Astrocyte of the spinal cord (primary cell): ENCODE data around the gene IGFBP4.

Source experiments
- DNase-seq: peaks from one replicate; pipeline ENCODE4 v3.0.0; 2011; ENCODE audit warnings: low read depth, low spot score
- H3K4me3 ChIP-seq: 2 replicates; pipeline ENCODE4 v1.5.1; 2011; ENCODE audit warnings: low read depth, mild to moderate bottlenecking, low read length, moderate library complexity
- in situ Hi-C: cut with HindIII; loops from 2 replicates; pipeline ENCODE4 v1.10.0; 2017; ENCODE audit warnings: low sequenced_read_pairs
- TF ChIP-seq, protein P1 (sequence below): IDR thresholded peaks from 2 replicates; pipeline ENCODE4 v1.5.1; 2012; ENCODE audit warnings: low read depth, mild to moderate bottlenecking, low read length, inconsistent platforms

Gene IGFBP4

GRCh38 chr17:40460604-40460967 lies 17.3 kb downstream of the IGFBP4 start:
- H3K4me3 ChIP-seq: no peak overlapping the region
- DNase-seq: no peak
- in situ Hi-C loops: no loop called here
- TF ChIP-seq, protein P1, sequence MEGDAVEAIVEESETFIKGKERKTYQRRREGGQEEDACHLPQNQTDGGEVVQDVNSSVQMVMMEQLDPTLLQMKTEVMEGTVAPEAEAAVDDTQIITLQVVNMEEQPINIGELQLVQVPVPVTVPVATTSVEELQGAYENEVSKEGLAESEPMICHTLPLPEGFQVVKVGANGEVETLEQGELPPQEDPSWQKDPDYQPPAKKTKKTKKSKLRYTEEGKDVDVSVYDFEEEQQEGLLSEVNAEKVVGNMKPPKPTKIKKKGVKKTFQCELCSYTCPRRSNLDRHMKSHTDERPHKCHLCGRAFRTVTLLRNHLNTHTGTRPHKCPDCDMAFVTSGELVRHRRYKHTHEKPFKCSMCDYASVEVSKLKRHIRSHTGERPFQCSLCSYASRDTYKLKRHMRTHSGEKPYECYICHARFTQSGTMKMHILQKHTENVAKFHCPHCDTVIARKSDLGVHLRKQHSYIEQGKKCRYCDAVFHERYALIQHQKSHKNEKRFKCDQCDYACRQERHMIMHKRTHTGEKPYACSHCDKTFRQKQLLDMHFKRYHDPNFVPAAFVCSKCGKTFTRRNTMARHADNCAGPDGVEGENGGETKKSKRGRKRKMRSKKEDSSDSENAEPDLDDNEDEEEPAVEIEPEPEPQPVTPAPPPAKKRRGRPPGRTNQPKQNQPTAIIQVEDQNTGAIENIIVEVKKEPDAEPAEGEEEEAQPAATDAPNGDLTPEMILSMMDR: no peak

- DNase-seq: no peak
- TF ChIP-seq, protein P1: no peak
- in situ Hi-C loops: no loop called here
- no peak overlapping the region for H3K4me3 ChIP-seq
These were observed 17.9 kb downstream of the IGFBP4 start for GRCh38 chr17:40460968-40461731.

DNA sequence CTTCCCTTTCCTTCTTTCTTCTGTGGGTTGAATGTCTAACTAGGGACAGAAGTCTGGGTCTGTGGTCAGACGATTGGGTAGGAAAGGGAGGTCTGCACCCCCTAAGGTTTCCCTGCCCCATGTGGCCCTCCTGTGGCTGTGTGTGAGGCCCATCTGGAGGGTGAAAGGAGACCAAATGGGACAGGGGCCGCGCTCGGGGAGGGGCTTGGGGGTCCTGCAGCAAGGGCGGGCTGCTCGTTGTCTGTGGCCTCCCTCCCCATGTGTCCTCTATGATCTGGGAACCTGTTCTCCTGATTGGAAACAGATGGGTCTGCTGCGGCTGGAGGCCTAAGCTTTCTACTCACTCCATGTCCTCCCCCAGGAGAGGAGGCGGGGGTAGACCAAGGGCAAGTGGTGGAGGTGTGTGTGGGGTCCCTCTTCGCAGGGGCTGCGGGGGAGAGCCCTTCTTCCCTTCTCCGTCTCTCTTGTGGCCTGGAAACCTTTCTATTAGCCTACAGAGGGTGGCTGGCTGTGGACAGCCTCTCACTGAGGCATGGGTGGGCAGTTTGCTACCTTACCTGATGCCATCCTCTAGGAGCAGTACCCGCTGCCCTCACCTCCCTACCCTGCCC lies 18.6 kb downstream of the IGFBP4 start:
- TF ChIP-seq, protein P1: no peak
- no peak for DNase-seq
- H3K4me3 ChIP-seq: no peak overlapping the region
- in situ Hi-C loops: no loop called here

DNA sequence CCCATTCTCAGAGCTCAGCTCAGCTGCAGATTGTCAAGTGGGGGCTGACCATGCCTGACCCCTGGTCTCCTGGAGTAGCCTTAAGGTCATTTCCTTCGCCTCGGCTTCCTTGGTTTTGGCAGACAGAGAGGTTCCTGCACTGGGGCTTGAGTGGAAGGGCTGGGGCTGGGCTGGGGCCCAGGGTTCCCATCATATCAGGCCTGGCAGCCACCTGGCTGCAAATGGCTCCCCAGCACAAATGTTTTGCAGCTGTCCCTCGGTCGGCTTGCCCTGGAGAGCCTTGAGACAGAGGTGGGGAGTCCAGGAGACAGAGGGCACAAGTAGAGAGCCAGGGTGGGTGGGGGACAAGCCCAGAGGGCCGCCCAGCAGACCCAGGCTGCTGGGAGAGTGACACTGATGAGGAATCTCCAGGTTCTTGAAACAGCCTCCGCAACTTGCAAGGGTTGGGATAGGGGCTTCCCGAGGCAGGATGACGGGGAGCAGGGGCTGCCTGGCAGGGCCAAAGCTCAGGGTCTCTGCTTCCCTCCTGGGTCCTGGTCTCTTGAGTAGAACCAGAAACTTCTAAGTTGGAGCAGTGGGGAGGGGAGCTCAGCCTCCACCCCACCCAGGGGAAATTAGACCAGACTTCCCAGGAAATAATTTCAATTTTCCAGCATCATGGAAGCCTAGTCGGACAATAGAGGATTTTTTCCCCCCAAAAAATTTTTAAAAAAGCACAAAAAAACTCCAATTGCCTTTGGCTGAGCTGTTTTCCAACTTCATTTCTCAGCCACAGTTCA lies 19.3 kb downstream of the IGFBP4 start:
- no peak for DNase-seq
- no peak overlapping the region for H3K4me3 ChIP-seq
- in situ Hi-C loops: no loop called here
- TF ChIP-seq, protein P1: no peak

DNA sequence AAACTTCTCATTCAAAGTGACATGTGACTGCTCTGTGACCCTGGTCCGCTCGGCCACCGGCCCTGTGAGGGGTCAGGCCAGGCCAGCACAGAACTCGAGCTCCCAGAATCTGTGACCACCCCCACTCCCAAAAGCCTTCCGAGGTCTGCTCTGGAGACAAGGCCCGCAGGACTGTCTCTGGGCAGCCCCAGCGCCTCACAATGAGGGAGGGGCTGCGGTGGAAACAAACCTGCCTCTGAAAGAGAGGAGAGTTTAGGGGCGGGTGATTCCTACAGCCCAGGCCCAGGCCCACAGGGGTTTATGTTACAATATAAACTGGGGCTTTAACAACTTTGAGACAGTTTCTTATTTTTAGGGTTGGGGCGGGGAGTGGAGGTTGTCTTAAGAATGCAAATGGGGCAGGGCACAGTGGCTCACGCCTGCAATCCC lies 19.9 kb downstream of the IGFBP4 start:
- no peak overlapping the region for H3K4me3 ChIP-seq
- TF ChIP-seq, protein P1: no peak
- no peak for DNase-seq
- in situ Hi-C loops: no loop called here

DNA sequence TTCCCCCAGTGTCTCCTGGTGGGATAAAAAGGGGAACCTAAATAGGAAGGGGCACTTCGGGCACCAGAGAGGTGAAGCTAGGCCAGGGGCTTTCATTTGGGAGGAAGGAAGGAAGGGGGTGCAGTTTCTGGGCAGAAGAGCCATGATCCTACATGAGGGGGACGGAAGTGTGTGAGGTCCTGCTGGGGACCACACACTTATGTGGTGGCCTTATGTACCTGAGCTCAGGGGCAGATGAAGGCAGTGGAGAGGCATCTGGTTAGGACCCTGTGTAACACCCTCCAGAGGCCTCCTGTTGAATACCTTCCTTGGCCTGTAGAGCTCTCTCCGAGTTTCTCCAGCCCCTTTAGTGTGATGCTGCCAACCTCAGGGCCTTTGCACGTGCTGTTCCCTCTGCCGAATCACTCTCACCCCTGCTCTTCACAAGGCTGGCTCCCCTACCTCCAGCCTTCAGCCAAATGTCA lies 21.2 kb downstream of the IGFBP4 start:
- TF ChIP-seq, protein P1: no peak
- in situ Hi-C loops: no loop called here
- H3K4me3 ChIP-seq: no peak overlapping the region
- DNase-seq: no peak
